ENCODE results near the gene UBE2Z. TPM values are rescaled to one million over a fixed set of nuclear protein-coding genes. Genes with fewer than 3 reads are reported as not detected.
A peak's percentile ranks its signal among the peaks of the same experiment; 100 is the strongest.

Gene UBE2Z
- total and polyA plus RNA-seq, 2 of the 13 experiments (the other 11 are each of a cell fraction or from before 2014, with no cell fraction given) = 63.2 to 122 TPM

GRCh38 chr17:48970865-48971687 is 62.9 kb downstream of the UBE2Z start (continued):
- TF ChIP-seq SP5 (CRISPR knock-in tag; IDR thresholded peaks at IDR 0.05; ENCODE audit: borderline replicate concordance, low read depth) = peak; percentile 91
- TF ChIP-seq SETDB1 (CRISPR knock-in tag; IDR thresholded peaks at IDR 0.05; ENCODE audit: borderline replicate concordance) = no peak
- no peak for TF ChIP-seq ZFAT (CRISPR knock-in tag; conservative IDR thresholded peaks at IDR 0.05)
- peak; percentile 56; the same call in 1 of the 2 replicates for TF ChIP-seq KDM2A (CRISPR knock-in tag; IDR thresholded peaks at IDR 0.05; ENCODE audit: borderline replicate concordance, low read depth)
- no peak for TF ChIP-seq GRHL1 (CRISPR knock-in tag; conservative IDR thresholded peaks at IDR 0.05)
- peak; percentile 62; the same call in 1 of the 2 replicates for TF ChIP-seq TFE3 (CRISPR knock-in tag; IDR thresholded peaks at IDR 0.05)
- TF ChIP-seq GZF1 (CRISPR knock-in tag; IDR thresholded peaks at IDR 0.05) = 0 out of 2 replicates have a peak, but pooled peaks have one; percentile 12
- TF ChIP-seq ZNF33A (CRISPR knock-in tag; IDR thresholded peaks at IDR 0.05; ENCODE audit: borderline replicate concordance) = no peak
- no peak for TF ChIP-seq NFRKB (IDR thresholded peaks at IDR 0.05)
- peak; percentile 72; the same call in 1 of the 2 replicates for TF ChIP-seq FOXP4 (CRISPR knock-in tag; IDR thresholded peaks at IDR 0.05)
- peak; percentile 79 for TF ChIP-seq KDM1A (CRISPR knock-in tag; IDR thresholded peaks at IDR 0.05)
- peak; percentile 87 for TF ChIP-seq RXRB (CRISPR knock-in tag; IDR thresholded peaks at IDR 0.05; ENCODE audit: borderline replicate concordance)
- TF ChIP-seq ZSCAN30 (CRISPR knock-in tag; IDR thresholded peaks at IDR 0.05) = no peak
- TF ChIP-seq ZNF704 (CRISPR knock-in tag; IDR thresholded peaks at IDR 0.05; ENCODE audit: borderline replicate concordance) = no peak
- 0 out of 2 replicates have a peak, but pooled peaks have one; percentile 37 for TF ChIP-seq SMAD3 (CRISPR knock-in tag; IDR thresholded peaks at IDR 0.05)
- no peak for TF ChIP-seq ZSCAN22 (CRISPR knock-in tag; IDR thresholded peaks at IDR 0.05)
- TF ChIP-seq ZNF768 (CRISPR knock-in tag; IDR thresholded peaks at IDR 0.05) = no peak
- no peak for TF ChIP-seq ISX (CRISPR knock-in tag; conservative IDR thresholded peaks at IDR 0.05)
- no peak for TF ChIP-seq ZNF280B (CRISPR knock-in tag; IDR thresholded peaks at IDR 0.05; ENCODE audit: borderline replicate concordance)

Measured in HepG2 (cell line).